Measurements from ENCODE around the gene PPIF. TPM values are rescaled to one million over a fixed set of nuclear protein-coding genes. Genes with fewer than 3 reads are reported as not detected.

PPIF gene
- total and polyA plus RNA-seq, 4 donors, result 22.2 to 84.3 (median 60.0) TPM

DNA sequence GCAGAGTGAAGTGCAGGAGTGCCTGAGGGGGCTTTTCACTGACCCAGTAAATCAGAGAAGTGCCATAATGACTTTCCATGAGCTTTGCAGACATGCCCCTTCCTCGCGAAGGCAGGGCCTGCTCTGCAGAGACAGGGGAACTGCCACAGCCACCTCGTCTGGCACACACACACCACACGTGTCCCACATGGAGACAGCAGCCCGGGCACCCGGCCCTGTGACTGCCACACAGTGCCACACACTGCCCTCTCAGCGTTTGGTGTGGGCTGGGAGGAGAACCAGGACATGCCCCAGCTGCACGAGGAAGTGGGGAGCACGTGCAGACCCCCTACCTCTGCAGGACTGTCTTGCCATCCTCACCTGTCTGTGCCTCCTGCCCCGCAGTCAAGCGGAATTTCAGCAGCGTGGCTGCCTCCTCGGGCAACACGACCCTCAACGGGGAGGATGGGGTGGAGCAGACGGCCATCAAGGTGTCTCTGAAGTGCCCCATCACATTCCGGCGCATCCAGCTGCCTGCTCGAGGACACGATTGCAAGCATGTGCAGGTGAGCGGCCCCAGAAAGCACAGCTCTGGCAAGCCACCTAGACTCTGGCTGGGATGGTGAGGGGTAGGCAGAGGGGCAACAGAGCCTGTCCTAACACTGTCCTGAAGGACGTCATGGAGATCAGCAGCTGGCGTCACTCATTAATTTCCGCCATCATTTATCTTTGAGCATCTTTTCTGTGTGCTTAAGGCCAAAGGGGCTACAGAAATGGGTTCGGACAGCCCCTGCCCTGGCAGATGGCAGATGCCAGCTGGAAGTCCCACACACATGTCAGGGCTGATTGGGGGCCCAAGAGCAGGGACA, 43.4 kb upstream of the PPIF start:
- Histone ChIP-seq H3K36me3 (ENCODE audit: control insufficient read depth in 4 of 4, insufficient read depth in 3 of 4, low read depth in 1 of 4, low read length in 3 of 4) (peaks cover 34 to 82% (median 49%) of the 10 kb centered on the region in 4 donors), H3K27ac (ENCODE audit: low read depth in 1 of 2, low read length in 2 of 2) (no peak overlapping the region), H3K27me3 (ENCODE audit: control insufficient read depth in 4 of 4, insufficient read depth in 4 of 4, low read length in 3 of 4) (no peaks in the 10 kb centered on the region), H3K4me1 (ENCODE audit: control insufficient read depth in 4 of 4, insufficient read depth in 4 of 4, low read length in 3 of 4) (peaks cover 0 to 15% (median 9%) of the 10 kb centered on the region in 4 donors), H3K4me3 (ENCODE audit: low read depth in 1 of 3, low read length in 3 of 3) (no peak overlapping the region), H3K9ac (ENCODE audit: low read depth in 1 of 2, low read length in 2 of 2) (no peak overlapping the region), H3K9me3 (ENCODE audit: control insufficient read depth in 4 of 4, low read length in 3 of 4) (no peaks in the 10 kb centered on the region)
- DNase-seq (ENCODE audit: low spot score), result no peak
- WGBS, result 95% methylated on average over 25 of the region's 25 CpGs
- TF ChIP-seq RAD21 (IDR thresholded peaks at IDR 0.05), result no peak
- no peak for TF ChIP-seq TAF1 (conservative IDR thresholded peaks at IDR 0.05)
- TF ChIP-seq, protein P1, sequence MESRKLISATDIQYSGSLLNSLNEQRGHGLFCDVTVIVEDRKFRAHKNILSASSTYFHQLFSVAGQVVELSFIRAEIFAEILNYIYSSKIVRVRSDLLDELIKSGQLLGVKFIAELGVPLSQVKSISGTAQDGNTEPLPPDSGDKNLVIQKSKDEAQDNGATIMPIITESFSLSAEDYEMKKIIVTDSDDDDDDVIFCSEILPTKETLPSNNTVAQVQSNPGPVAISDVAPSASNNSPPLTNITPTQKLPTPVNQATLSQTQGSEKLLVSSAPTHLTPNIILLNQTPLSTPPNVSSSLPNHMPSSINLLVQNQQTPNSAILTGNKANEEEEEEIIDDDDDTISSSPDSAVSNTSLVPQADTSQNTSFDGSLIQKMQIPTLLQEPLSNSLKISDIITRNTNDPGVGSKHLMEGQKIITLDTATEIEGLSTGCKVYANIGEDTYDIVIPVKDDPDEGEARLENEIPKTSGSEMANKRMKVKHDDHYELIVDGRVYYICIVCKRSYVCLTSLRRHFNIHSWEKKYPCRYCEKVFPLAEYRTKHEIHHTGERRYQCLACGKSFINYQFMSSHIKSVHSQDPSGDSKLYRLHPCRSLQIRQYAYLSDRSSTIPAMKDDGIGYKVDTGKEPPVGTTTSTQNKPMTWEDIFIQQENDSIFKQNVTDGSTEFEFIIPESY (IDR thresholded peaks at IDR 0.05), result no peak
- TF ChIP-seq EGR1 (IDR thresholded peaks at IDR 0.05; ENCODE audit: low read depth in 2 of 2), result no peak
- no peak for TF ChIP-seq NR2F2 (IDR thresholded peaks at IDR 0.05)
- TF ChIP-seq, protein P2, sequence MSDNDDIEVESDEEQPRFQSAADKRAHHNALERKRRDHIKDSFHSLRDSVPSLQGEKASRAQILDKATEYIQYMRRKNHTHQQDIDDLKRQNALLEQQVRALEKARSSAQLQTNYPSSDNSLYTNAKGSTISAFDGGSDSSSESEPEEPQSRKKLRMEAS (IDR thresholded peaks at IDR 0.05), result no peak
- no peak for TF ChIP-seq YY1 (IDR thresholded peaks at IDR 0.05)
- TF ChIP-seq JUND (IDR thresholded peaks at IDR 0.05), result no peak
- TF ChIP-seq, protein P3, sequence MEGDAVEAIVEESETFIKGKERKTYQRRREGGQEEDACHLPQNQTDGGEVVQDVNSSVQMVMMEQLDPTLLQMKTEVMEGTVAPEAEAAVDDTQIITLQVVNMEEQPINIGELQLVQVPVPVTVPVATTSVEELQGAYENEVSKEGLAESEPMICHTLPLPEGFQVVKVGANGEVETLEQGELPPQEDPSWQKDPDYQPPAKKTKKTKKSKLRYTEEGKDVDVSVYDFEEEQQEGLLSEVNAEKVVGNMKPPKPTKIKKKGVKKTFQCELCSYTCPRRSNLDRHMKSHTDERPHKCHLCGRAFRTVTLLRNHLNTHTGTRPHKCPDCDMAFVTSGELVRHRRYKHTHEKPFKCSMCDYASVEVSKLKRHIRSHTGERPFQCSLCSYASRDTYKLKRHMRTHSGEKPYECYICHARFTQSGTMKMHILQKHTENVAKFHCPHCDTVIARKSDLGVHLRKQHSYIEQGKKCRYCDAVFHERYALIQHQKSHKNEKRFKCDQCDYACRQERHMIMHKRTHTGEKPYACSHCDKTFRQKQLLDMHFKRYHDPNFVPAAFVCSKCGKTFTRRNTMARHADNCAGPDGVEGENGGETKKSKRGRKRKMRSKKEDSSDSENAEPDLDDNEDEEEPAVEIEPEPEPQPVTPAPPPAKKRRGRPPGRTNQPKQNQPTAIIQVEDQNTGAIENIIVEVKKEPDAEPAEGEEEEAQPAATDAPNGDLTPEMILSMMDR (IDR thresholded peaks at IDR 0.05; ENCODE audit: low read depth, low read length, missing input control), result no peak
- no peak for TF ChIP-seq ATF3 (IDR thresholded peaks at IDR 0.05)
- no peak for TF ChIP-seq SP1 (IDR thresholded peaks at IDR 0.05)
- no peak for TF ChIP-seq FOXA2 (IDR thresholded peaks at IDR 0.05)
- TF ChIP-seq HNF4G (IDR thresholded peaks at IDR 0.05), result no peak
- TF ChIP-seq FOXA1 (IDR thresholded peaks at IDR 0.05), result no peak
- TF ChIP-seq HNF4A (conservative IDR thresholded peaks at IDR 0.05), result no peak
- no peak for TF ChIP-seq REST (IDR thresholded peaks at IDR 0.05)
- no peak for TF ChIP-seq RXRA (IDR thresholded peaks at IDR 0.05)
- TF ChIP-seq GABPA (IDR thresholded peaks at IDR 0.05 in 1 of 2, conservative IDR thresholded peaks at IDR 0.05 in 1 of 2), result no peak
